Ectodermal cell (in vitro differentiated cells): ENCODE results near the gene RAB3A.
A peak's percentile ranks its signal among the peaks of the same experiment; 100 is the strongest.
"Not testable (repeated sequence)": the region's sequence is repeated elsewhere in the genome, so short reads cannot be mapped to it uniquely, and the experiment has no call there.

Experiments
- H3K27ac ChIP-seq: 2 replicates; pipeline ENCODE4 v1.7.0; 2013; ENCODE audit warnings: mild to moderate bottlenecking, low read depth, low read length; ENCODE audit not compliant: insufficient read depth, poor library complexity, severe bottlenecking
- H3K27me3 ChIP-seq: 2 replicates; pipeline ENCODE4 v1.7.0; 2013; ENCODE audit warnings: mild to moderate bottlenecking, low read length; ENCODE audit not compliant: insufficient read depth, control insufficient read depth, poor library complexity, severe bottlenecking
- H3K36me3 ChIP-seq: one replicate; pipeline ENCODE4 v1.7.0; 2013; ENCODE audit warnings: low read length; ENCODE audit not compliant: control insufficient read depth, insufficient read depth
- H3K4me1 ChIP-seq: one replicate; pipeline ENCODE4 v1.7.0; 2013; ENCODE audit warnings: low read length; ENCODE audit not compliant: control insufficient read depth, insufficient read depth
- H3K4me3 ChIP-seq: 2 replicates; pipeline ENCODE4 v1.7.0; 2013; ENCODE audit warnings: low read depth, low read length, control low read depth; ENCODE audit not compliant: insufficient read depth
- H3K9me3 ChIP-seq: 2 replicates; pipeline ENCODE4 v1.7.0; 2013; ENCODE audit warnings: mild to moderate bottlenecking, low read length, moderate library complexity; ENCODE audit not compliant: control insufficient read depth
- WGBS, 2 experiments: methylation state at CpG; one replicate each; pipeline ENCODE4 v1.1.7; 2013; ENCODE audit warnings: missing lambda C conversion rate in 2 of 2; 5-methylcytosine and 5-hydroxymethylcytosine counted together

The RAB3A gene

DNA sequence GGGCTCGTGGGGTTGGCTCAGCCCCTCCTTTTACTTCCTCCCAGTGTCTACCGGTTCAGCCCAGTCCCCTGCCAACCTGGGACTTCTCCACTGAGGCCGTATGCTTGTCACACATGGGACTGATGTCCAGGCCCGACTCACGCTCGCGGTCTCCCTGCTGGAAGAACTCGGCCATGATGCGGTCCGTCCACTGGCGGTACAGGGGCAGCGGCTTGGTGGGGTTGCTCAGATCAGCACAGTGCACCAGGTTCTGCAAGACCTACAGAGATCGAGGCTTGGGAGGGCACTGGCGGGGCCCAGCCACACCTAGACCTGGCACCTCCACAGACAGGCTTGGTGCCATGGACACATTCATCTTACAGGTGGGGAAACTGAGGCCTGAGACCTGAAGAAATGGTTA lies 7.8 kb upstream of the RAB3A start:
- no peaks in the 10 kb centered on the region for H3K4me1 ChIP-seq
- H3K27ac ChIP-seq: no peak overlapping the region
- WGBS, 2 experiments: 94% methylated on average over 14 of the region's 14 CpGs
- H3K27me3 ChIP-seq: no peaks in the 10 kb centered on the region
- no peaks in the 10 kb centered on the region for H3K9me3 ChIP-seq
- H3K4me3 ChIP-seq: no peak overlapping the region
- no peaks in the 10 kb centered on the region for H3K36me3 ChIP-seq

DNA sequence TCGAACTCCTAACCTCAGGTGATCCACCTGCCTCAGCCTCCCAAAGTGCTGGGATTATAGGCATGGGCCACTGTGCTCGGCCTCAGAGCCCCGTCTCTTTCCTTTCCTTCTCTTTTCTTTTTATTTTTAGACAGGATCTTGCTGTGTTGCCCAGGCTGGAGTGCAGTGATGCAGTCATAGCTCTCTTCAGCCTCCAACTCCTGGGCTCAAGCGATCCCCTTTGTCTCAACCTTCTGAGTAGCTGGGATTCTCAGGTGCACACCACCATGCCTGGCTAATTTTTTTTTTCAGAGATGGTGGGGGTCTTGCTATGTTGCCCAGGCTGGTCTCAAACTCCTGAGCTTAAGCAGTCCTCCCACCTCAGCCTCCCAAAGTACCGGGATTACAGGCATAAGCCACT lies 6.1 kb upstream of the RAB3A start:
- H3K4me3 ChIP-seq, H3K27ac ChIP-seq, H3K27me3 ChIP-seq, H3K4me1 ChIP-seq, H3K9me3 ChIP-seq, H3K36me3 ChIP-seq: not testable (repeated sequence)
- 84 to 90% methylated on average over 5 of the region's 5 CpGs for WGBS, 2 experiments

DNA sequence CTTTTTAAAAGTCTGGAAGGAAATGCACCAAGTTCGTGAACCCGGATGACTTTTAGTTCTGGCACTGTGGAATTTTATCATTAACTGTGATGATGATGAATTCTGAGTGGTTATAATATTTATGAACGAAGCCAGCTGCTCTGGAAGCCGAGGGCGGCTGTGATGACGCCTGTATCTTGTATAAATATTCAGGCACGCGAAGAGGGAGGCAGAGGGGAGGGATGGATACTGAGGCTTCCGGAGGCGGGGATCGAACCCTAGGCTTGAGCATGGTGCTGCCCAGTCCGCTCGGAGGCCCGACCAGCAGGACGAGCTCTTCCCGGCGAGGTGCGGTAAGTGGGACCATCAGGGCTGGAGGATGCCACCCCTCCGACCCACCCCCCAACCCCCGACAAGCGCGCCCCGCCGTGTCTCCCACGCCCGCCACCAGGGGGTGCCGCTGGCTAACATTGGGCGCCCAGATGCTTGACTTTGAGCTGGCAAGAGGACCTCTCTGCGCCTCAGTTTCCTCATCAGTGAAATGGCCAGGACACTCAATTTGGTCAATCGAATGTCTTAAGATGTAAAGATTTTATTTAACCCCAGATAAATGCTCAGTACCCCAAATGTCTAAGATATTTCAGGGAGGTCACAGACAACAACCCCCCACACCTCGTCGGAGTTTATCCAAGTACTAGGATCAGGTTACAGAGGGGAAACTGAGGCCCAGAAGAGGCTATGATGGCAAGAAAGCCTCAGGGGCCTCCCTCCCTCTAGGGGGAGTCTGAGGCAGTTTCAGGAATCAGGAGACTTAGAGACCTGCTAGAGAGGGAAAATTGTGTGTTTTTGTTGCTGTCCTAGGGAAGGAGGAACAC lies 4.5 kb upstream of the RAB3A start:
- no peaks in the 10 kb centered on the region for H3K9me3 ChIP-seq
- no peaks in the 10 kb centered on the region for H3K36me3 ChIP-seq
- no peak overlapping the region for H3K4me3 ChIP-seq
- H3K4me1 ChIP-seq: peaks cover 9% of the 10 kb centered on the region
- H3K27ac ChIP-seq: no peak overlapping the region
- WGBS, 2 experiments: 47% methylated on average over 30 to 32 of the region's 32 CpGs
- H3K27me3 ChIP-seq: peaks cover 4% of the 10 kb centered on the region

DNA sequence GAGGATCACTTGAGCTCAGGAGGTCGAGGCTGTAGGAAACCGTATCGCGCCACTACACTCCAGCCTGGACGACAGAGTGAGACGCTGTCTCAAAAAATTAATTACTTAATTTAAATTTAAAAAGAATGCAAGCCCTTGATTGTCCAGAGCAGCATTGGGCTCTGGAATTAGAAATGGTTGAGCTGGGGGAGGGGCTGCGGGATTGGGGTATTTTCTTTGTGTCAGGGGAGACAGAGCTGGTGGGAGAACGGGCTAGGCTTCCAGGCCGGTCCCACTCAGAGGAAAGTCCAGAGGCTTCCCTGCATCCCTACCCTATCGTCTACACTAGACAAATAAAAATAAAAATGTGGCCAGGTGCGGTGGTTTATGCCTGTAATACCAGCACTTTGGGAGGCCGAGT lies 2.2 kb upstream of the RAB3A start:
- H3K27ac ChIP-seq: no peak overlapping the region
- H3K36me3 ChIP-seq: no peaks in the 10 kb centered on the region
- H3K4me3 ChIP-seq: peak overlapping the region; percentile 65
- peaks cover 15% of the 10 kb centered on the region for H3K27me3 ChIP-seq
- 81 to 85% methylated on average over 10 to 12 of the region's 12 CpGs for WGBS, 2 experiments
- peaks cover 15% of the 10 kb centered on the region for H3K4me1 ChIP-seq
- H3K9me3 ChIP-seq: no peaks in the 10 kb centered on the region

DNA sequence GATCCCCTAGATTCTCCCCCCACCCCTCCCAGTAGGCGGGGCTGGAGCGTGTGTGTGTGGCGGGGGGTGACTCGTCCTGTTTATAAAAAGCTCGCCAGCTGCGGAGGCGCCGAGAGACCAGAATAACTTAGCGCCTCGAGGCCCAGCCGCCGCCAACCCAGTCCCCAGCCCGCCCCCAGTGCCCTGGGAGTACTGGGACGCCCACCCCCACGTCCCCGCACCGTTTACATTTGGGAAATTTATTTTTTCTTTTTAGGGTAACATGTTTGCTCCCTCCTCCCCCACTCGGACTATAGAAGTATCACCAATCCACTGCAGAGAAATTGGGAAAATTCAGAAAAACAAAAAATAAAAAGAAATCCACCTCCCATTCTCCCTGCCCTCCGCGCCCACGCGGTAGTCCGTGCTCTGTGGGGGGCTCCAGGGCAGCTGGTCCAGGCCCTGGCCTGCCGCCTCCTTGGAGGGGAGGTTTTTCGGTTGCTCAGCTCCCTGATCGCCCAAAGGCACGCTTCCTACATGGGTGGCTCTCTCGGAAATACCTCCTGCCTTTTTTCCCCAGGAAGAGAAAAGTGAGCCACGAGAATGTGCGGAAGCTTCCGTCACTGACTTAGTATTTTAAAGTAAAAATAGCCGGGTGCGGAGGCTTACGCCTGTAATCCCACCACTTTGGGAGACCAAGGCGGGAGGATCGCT lies 1.5 kb upstream of the RAB3A start:
- peaks cover 15% of the 10 kb centered on the region for H3K27me3 ChIP-seq
- no peaks in the 10 kb centered on the region for H3K9me3 ChIP-seq
- no peaks in the 10 kb centered on the region for H3K36me3 ChIP-seq
- H3K4me1 ChIP-seq: peaks cover 15% of the 10 kb centered on the region
- H3K4me3 ChIP-seq: peak overlapping the region; percentile 65
- 13 to 15% methylated on average over 36 of the region's 36 CpGs for WGBS, 2 experiments
- H3K27ac ChIP-seq: peak overlapping the region; percentile 92

DNA sequence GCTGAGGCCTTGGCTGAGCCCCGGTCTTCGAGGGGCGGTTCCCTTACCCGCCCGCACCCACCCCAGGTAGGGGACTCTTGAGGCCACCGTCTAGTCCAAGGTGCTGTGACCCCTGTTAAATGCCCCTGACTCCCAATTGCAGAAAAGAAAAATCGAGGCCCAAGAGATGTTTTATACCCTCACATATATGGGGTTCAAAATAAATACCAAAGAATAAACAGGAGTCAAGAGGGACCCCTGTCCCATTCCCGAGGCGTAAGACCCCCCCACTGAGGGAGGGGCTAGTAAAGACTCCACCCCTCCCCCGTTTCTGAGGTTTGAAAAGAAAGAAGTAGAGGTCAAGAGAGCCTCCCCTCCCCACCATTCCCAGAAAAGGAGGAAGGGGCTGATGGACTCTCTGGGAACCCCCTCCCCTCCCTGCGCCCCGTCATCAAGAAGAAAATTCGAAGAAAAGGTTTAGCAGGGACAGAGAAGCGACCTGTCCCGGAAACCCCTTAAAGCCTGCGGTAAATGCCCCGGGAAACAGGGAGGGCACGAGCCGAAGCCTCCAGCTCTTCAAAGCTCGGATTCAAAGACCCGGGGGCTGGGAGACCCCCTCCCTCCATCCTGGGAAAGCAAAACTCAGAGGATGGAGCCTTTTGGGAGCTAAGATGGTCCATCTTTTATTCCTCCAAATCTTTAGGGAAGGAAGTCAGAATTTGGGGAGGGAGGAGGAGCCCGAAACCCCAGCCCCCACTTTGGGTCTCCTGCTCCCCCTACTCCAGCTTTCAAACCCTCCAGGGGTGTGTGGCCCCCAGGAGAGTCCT lies 755 bp upstream of the RAB3A start:
- Histone ChIP-seq H3K27me3 (peaks cover 15% of the 10 kb centered on the region), H3K9me3 (no peaks in the 10 kb centered on the region), H3K36me3 (no peaks in the 10 kb centered on the region), H3K27ac (peak overlapping the region; percentile 92), H3K4me1 (peaks cover 15% of the 10 kb centered on the region), H3K4me3 (peak overlapping the region; percentile 65)
- WGBS, 2 experiments: 0% methylated on average over 20 to 22 of the region's 22 CpGs

DNA sequence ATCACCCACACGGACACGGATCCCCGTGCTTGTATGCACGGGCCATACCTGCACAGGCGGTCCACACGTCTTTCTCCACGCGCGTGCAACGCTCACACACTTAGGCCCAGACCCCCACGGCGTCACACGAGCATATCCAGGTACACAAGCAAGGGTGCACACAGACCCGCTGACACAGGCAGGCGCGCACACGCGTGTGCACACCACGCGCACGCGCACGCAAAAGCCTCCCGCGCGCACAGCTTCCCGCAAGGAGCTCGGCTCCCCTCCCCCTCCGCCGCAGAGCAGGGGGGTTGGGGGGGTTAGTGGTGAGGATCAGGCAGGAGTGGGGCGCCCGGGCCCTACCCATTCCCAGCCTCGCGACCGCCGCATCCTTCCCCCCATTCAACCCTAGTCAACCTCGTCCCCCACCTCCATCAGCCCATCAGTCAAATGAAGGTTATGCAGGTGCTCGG lies 407 bp downstream of the RAB3A start:
- Histone ChIP-seq H3K4me1 (peaks cover 15% of the 10 kb centered on the region), H3K27ac (no peak overlapping the region), H3K36me3 (no peaks in the 10 kb centered on the region), H3K4me3 (peak overlapping the region; percentile 61), H3K27me3 (peaks cover 15% of the 10 kb centered on the region), H3K9me3 (no peaks in the 10 kb centered on the region)
- 8 to 10% methylated on average over 37 of the region's 38 CpGs for WGBS, 2 experiments

DNA sequence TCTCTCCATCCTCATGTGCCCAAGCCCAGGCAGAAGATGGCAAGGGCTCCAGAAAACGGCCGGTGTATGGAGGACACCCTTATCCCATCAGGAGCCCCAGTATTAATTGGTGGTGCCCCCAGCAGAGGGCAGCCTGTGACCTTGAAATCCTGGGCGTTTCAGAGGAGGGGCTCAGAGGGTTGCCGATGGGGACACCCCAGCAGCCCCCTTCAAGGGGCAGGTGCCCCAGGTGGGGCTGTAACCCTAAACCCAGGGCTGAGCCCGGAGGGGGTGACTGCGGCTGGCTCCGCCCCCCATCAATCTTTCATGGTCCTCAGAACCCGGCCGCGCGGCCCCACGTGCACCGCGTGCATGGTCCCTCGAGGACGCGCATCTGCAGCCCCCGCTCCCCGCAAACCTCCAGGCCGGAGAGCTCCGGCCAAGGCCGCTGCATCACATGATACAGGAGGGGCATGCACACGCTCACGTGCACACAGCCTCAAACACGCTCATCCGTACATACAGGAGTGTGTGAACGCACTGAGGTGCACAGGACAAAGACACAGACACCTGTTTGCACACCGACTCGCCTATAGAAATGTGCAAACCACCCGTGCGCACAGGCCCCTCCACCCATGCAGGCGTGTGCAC lies 949 bp downstream of the RAB3A start:
- H3K4me1 ChIP-seq: peaks cover 15% of the 10 kb centered on the region
- H3K36me3 ChIP-seq: no peaks in the 10 kb centered on the region
- peaks cover 15% of the 10 kb centered on the region for H3K27me3 ChIP-seq
- no peak overlapping the region for H3K27ac ChIP-seq
- peak overlapping the region; percentile 61 for H3K4me3 ChIP-seq
- WGBS, 2 experiments: 47 to 50% methylated on average over 32 of the region's 32 CpGs
- H3K9me3 ChIP-seq: no peaks in the 10 kb centered on the region

DNA sequence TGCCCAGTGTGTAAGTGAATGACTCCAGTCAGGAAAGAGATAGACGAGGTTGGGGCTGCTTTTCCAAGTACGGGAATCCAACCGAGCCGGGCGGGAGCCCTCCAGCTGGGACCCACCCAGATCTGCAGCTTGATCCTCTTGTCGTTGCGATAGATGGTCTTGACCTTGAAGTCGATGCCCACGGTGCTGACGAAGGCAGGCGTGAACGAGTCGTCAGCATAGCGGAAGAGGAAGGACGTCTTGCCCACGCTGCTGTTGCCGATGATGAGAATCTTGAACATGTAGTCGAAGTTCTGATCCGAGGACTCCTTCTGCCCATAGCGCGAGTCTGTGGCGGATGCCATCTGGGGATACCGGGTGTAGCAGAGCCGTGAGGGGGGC lies 1.5 kb downstream of the RAB3A start:
- WGBS, 2 experiments: 92% methylated on average over 24 of the region's 24 CpGs
- Histone ChIP-seq H3K27ac (no peak overlapping the region), H3K4me3 (no peak overlapping the region), H3K27me3 (peaks cover 15% of the 10 kb centered on the region), H3K36me3 (no peaks in the 10 kb centered on the region), H3K9me3 (no peaks in the 10 kb centered on the region), H3K4me1 (peaks cover 15% of the 10 kb centered on the region)
